ENCODE measurements around the gene GAN.

DNA sequence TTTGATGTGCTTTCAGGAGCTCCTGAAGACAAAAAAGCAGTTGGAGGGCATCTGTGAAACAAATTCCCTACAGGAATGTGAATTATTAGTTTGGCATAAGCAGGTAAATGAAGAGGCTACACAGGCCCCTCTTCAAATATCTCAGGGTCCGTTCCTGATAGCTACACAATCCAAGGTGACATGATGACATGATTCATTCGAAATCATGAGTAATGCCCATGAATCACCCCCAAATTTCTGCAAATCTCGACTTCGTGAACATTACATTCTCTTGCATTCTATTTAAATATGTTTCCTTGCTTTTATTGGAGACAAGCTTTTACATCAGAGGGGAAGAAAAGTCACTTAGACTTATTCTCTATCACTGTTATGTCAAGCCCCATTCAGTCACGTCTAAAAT lies 22.3 kb downstream of the GAN start:
- TF ChIP-seq, protein P1, sequence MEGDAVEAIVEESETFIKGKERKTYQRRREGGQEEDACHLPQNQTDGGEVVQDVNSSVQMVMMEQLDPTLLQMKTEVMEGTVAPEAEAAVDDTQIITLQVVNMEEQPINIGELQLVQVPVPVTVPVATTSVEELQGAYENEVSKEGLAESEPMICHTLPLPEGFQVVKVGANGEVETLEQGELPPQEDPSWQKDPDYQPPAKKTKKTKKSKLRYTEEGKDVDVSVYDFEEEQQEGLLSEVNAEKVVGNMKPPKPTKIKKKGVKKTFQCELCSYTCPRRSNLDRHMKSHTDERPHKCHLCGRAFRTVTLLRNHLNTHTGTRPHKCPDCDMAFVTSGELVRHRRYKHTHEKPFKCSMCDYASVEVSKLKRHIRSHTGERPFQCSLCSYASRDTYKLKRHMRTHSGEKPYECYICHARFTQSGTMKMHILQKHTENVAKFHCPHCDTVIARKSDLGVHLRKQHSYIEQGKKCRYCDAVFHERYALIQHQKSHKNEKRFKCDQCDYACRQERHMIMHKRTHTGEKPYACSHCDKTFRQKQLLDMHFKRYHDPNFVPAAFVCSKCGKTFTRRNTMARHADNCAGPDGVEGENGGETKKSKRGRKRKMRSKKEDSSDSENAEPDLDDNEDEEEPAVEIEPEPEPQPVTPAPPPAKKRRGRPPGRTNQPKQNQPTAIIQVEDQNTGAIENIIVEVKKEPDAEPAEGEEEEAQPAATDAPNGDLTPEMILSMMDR (IDR thresholded peaks at IDR 0.05) = no peak
- TF ChIP-seq POLR2A (IDR thresholded peaks at IDR 0.05) = no peak
